Left lung (tissue), 10 donors: Measurements from ENCODE around the gene CDK5R1. TPM values are rescaled to one million over a fixed set of nuclear protein-coding genes. Genes with fewer than 3 reads are reported as not detected.

Source experiments
- ATAC-seq: fragments of 200-7000 bp; cut with Tn5 transposase; one replicate; pipeline ENCODE4 v1.9.1; 2020; ENCODE audit warnings: moderate library complexity
- DNase-seq, 4 donors: peaks; one replicate each; pipeline ENCODE4 v3.0.0-alpha.2; 2013 to 2020
- H3K27ac ChIP-seq, 2 donors: fragments of 200-600 bp; sonication (generic) in 1 of 2; one replicate each; pipeline versions ENCODE4 v1.5.0 to v1.8.0; 2020 to 2021
- H3K27me3 ChIP-seq, 2 donors: fragments of 200-600 bp; sonication (generic) in 1 of 2; one replicate each; pipeline versions ENCODE4 v1.5.0 to v1.8.0; 2020 to 2021
- H3K36me3 ChIP-seq, 2 donors: fragments of 200-600 bp; sonication (generic) in 1 of 2; one replicate each; pipeline versions ENCODE4 v1.5.0 to v1.8.0; 2020 to 2021
- H3K4me1 ChIP-seq, 2 donors: fragments of 200-600 bp; one replicate each; pipeline ENCODE4 v1.8.0; 2021
- H3K4me3 ChIP-seq, 2 donors: fragments of 200-600 bp; sonication (generic) in 1 of 2; one replicate each; pipeline versions ENCODE4 v1.5.0 to v1.8.0; 2020 to 2021; ENCODE audit warnings: mild to moderate bottlenecking in 1 of 2
- H3K9me3 ChIP-seq, 2 donors: fragments of 200-600 bp; sonication (generic) in 1 of 2; one replicate each; pipeline versions ENCODE4 v1.5.0 to v1.8.0; 2020 to 2021
- CTCF ChIP-seq, 2 donors: fragments of 200-600 bp; sonication (generic) in 1 of 2; IDR thresholded peaks; one replicate each; pipeline versions ENCODE4 v1.5.0 to v1.8.0; 2021; ENCODE audit warnings: antibody characterized with exemption in 2 of 2
- intact Hi-C, 2 donors: fragments of 100-400 bp; cut with DNase I; formaldehyde crosslinking; loops; one replicate each; pipeline versions ENCODE4 v1.11.2 to v1.14.2; 2022
- polyA plus RNA-seq, 6 donors: library from polyadenylated mRNA; unstranded; fragments of 120-200 nt; gene quantifications; one replicate each; pipeline ENCODE4 v1.2.1, GENCODE V29; 2013; ENCODE audit not compliant: insufficient read length in 6 of 6
- total RNA-seq, 2 donors: library from RNA; stranded (reverse); fragmentation: NEBNext Ultra II Directional; extraction: Animal tissue kit (Norgen Biotek cat#: 25700); gene quantifications; one replicate each; pipeline ENCODE4 v1.2.1, GENCODE V29; 2021
- donor health status: DM: no; HTN: yes; CAD: no.
- donor health status: DM: no; HTN: no; CAD: no.

The CDK5R1 gene
- total and polyA plus RNA-seq, 8 donors = 1.3 to 5.0 (median 3.7) TPM

GRCh38 chr17:32497431-32498205, 10.8 kb downstream of the CDK5R1 start:
- H3K4me1 ChIP-seq = peaks cover 0 to 37% of the 10 kb centered on the region in 2 donors
- peak in 1 of 4 donors; percentile 13 for DNase-seq
- intact Hi-C loops = no loop called here

GRCh38 chr17:32498391-32498790, 11.6 kb downstream of the CDK5R1 start:
- H3K36me3 ChIP-seq = peaks cover 0 to 5% of the 10 kb centered on the region in 2 donors
- no peak for ATAC-seq
- no peak for TF ChIP-seq CTCF (IDR thresholded peaks at IDR 0.05)
- H3K27ac ChIP-seq = no peak overlapping the region
- DNase-seq = peak in 1 of 4 donors; percentile 32
- H3K4me1 ChIP-seq = peaks cover 5 to 36% of the 10 kb centered on the region in 2 donors
- no peak overlapping the region for H3K4me3 ChIP-seq
- H3K27me3 ChIP-seq = no peaks in the 10 kb centered on the region
- intact Hi-C loops = no loop called here
- H3K9me3 ChIP-seq = no peaks in the 10 kb centered on the region

More at GRCh38 chr17:32497431-32498205, 10.8 kb downstream of the CDK5R1 start:
- no peak for ATAC-seq
- H3K36me3 ChIP-seq = peaks cover 0 to 5% of the 10 kb centered on the region in 2 donors
- no peak overlapping the region for H3K27ac ChIP-seq
- no peak overlapping the region for H3K4me3 ChIP-seq
- no peaks in the 10 kb centered on the region for H3K9me3 ChIP-seq
- TF ChIP-seq CTCF (IDR thresholded peaks at IDR 0.05) = no peak
- no peaks in the 10 kb centered on the region for H3K27me3 ChIP-seq

GRCh38 chr17:32502013-32502412, 15.2 kb downstream of the CDK5R1 start:
- Histone ChIP-seq H3K4me3 (no peak overlapping the region), H3K27me3 (no peaks in the 10 kb centered on the region), H3K9me3 (no peaks in the 10 kb centered on the region), H3K36me3 (no peaks in the 10 kb centered on the region), H3K4me1 (peaks cover 12 to 31% of the 10 kb centered on the region in 2 donors), H3K27ac (no peak overlapping the region)
- DNase-seq (peak in 1 of 4 donors; percentile 13), ATAC-seq (no peak)
- intact Hi-C loops = no loop called here
- TF ChIP-seq CTCF (IDR thresholded peaks at IDR 0.05) = no peak

DNA sequence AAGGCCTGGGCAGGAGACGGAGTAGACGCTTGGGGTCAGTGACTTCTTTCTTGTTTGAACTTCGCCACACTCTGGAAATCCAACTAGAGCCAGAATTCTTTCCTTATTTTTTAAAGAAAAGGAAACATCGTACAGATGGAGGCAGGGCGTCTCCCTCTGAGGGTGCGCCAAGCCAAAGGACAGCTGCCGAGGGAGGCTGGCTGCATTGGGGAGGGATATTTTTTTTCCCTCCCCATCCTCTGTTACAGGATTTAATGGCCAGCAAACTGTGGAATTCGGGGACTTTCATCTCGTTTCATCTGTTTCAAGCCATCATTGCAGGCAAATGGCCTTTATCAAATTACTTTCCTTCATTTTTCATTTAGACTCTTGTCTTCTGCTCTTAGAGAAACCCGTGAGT, 15.9 kb downstream of the CDK5R1 start:
- H3K36me3 ChIP-seq = no peaks in the 10 kb centered on the region
- no peaks in the 10 kb centered on the region for H3K9me3 ChIP-seq
- H3K4me3 ChIP-seq = no peak overlapping the region
- ATAC-seq (no peak), DNase-seq (no peak)
- peak overlapping the region in 1 of 2 donors; percentile 81 for H3K27ac ChIP-seq
- H3K4me1 ChIP-seq = peaks cover 12 to 31% of the 10 kb centered on the region in 2 donors
- no peaks in the 10 kb centered on the region for H3K27me3 ChIP-seq
- intact Hi-C loops = no loop called here
- no peak for TF ChIP-seq CTCF (IDR thresholded peaks at IDR 0.05)

GRCh38 chr17:32503251-32504165, 16.7 kb downstream of the CDK5R1 start:
- Histone ChIP-seq H3K36me3 (no peaks in the 10 kb centered on the region), H3K27ac (peak overlapping the region in 1 of 2 donors; percentile 81), H3K4me3 (no peak overlapping the region), H3K4me1 (peaks cover 12 to 31% of the 10 kb centered on the region in 2 donors), H3K27me3 (no peaks in the 10 kb centered on the region), H3K9me3 (no peaks in the 10 kb centered on the region)
- DNase-seq (no peak), ATAC-seq (peak; percentile 63)
- intact Hi-C loops = no loop called here
- no peak for TF ChIP-seq CTCF (IDR thresholded peaks at IDR 0.05)
